ENCODE data around the gene TRIM2. TPM values are rescaled to one million over a fixed set of nuclear protein-coding genes. Genes with fewer than 3 reads are reported as not detected.

The TRIM2 gene
- polyA plus RNA-seq, 3 donors, result 0.50 to 0.96 (median 0.76) TPM

GRCh38 chr4:153260553-153261300 lies 56.5 kb downstream of the TRIM2 start:
- no peak for DNase-seq
- Mint-ChIP-seq H3K27ac (no peak overlapping the region), H3K36me3 (no peaks in the 10 kb centered on the region), H3K4me1 (no peaks in the 10 kb centered on the region), H3K9me3 (peaks cover 0 to 15% (median 11%) of the 10 kb centered on the region in 7 donors), H3K27me3 (ENCODE audit: low read depth in 3 of 3) (peaks cover 3 to 10% (median 7%) of the 10 kb centered on the region in 3 donors), H3K4me3 (no peak overlapping the region)
- WGBS (ENCODE audit: insufficient coverage), result 100% methylated on average over 1 of the region's 3 CpGs
- peaks cover 30 to 36% of the 10 kb centered on the region in 2 donors for H3K27me3 ChIP-seq (ENCODE audit: control insufficient read depth in 2 of 2, insufficient read depth in 2 of 2, low read length in 2 of 2)
- no peaks in the 10 kb centered on the region for H4K20me1 ChIP-seq (ENCODE audit: insufficient read depth, low read length)
- no peaks in the 10 kb centered on the region for H3K36me3 ChIP-seq (replicated peaks in 1 of 2; ENCODE audit: control insufficient read depth in 1 of 2, insufficient read depth in 2 of 2, low read length in 2 of 2)
- H3K9ac ChIP-seq (ENCODE audit: insufficient read depth, low read length, poor library complexity, severe bottlenecking), result no peak overlapping the region
- H3K4me1 ChIP-seq (ENCODE audit: control insufficient read depth in 1 of 2, insufficient read depth in 2 of 2, low read length in 2 of 2), result peaks cover 0 to 3% of the 10 kb centered on the region in 2 donors
- H3K4me2 ChIP-seq (replicated peaks; ENCODE audit: extremely low read depth, low read length, poor library complexity, severe bottlenecking), result no peak overlapping the region
- intact Hi-C loops (cut with micrococcal nuclease), result no loop called here
- no peak for TF ChIP-seq CTCF (IDR thresholded peaks at IDR 0.05)
- peaks cover 0 to 9% of the 10 kb centered on the region in 2 donors for H3K9me3 ChIP-seq (replicated peaks in 1 of 2; ENCODE audit: control insufficient read depth in 1 of 2, insufficient read depth in 1 of 2, low read length in 2 of 2)
- no peaks in the 10 kb centered on the region for H3K79me2 ChIP-seq (ENCODE audit: insufficient read depth, low read length)
- H2AFZ ChIP-seq (ENCODE audit: insufficient read depth, low read depth, low read length, poor library complexity, severe bottlenecking), result no peak overlapping the region
- no peak overlapping the region for H3K4me3 ChIP-seq (replicated peaks in 1 of 3; ENCODE audit: low read depth in 2 of 3, low read length in 3 of 3)
- no peak overlapping the region for H3K27ac ChIP-seq (ENCODE audit: low read depth in 1 of 2, low read length in 2 of 2)

GRCh38 chr4:153261461-153261860 lies 57.2 kb downstream of the TRIM2 start:
- no peaks in the 10 kb centered on the region for H4K20me1 ChIP-seq (ENCODE audit: insufficient read depth, low read length)
- intact Hi-C loops (cut with micrococcal nuclease), result no loop called here
- H3K36me3 ChIP-seq (replicated peaks in 1 of 2; ENCODE audit: control insufficient read depth in 1 of 2, insufficient read depth in 2 of 2, low read length in 2 of 2), result no peaks in the 10 kb centered on the region
- Mint-ChIP-seq H3K27ac (no peak overlapping the region), H3K4me1 (no peaks in the 10 kb centered on the region), H3K4me3 (no peak overlapping the region), H3K27me3 (ENCODE audit: low read depth in 3 of 3) (peaks cover 0 to 10% (median 3%) of the 10 kb centered on the region in 3 donors), H3K36me3 (no peaks in the 10 kb centered on the region), H3K9me3 (peaks cover 0 to 14% (median 11%) of the 10 kb centered on the region in 7 donors)
- no peak overlapping the region for H3K4me3 ChIP-seq (replicated peaks in 1 of 3; ENCODE audit: low read depth in 2 of 3, low read length in 3 of 3)
- no peak for TF ChIP-seq CTCF (IDR thresholded peaks at IDR 0.05)
- no CpG with 5 or more reads among the region's 2 CpGs for WGBS (ENCODE audit: insufficient coverage)
- no peak overlapping the region for H3K27ac ChIP-seq (ENCODE audit: low read depth in 1 of 2, low read length in 2 of 2)
- no peaks in the 10 kb centered on the region for H3K79me2 ChIP-seq (ENCODE audit: insufficient read depth, low read length)
- H3K27me3 ChIP-seq (ENCODE audit: control insufficient read depth in 2 of 2, insufficient read depth in 2 of 2, low read length in 2 of 2), result peaks cover 29 to 30% of the 10 kb centered on the region in 2 donors
- DNase-seq, result no peak
- peaks cover 0 to 9% of the 10 kb centered on the region in 2 donors for H3K9me3 ChIP-seq (replicated peaks in 1 of 2; ENCODE audit: control insufficient read depth in 1 of 2, insufficient read depth in 1 of 2, low read length in 2 of 2)
- H3K4me1 ChIP-seq (ENCODE audit: control insufficient read depth in 1 of 2, insufficient read depth in 2 of 2, low read length in 2 of 2), result peaks cover 0 to 3% of the 10 kb centered on the region in 2 donors
- H3K4me2 ChIP-seq (replicated peaks; ENCODE audit: extremely low read depth, low read length, poor library complexity, severe bottlenecking), result no peak overlapping the region
- no peak overlapping the region for H2AFZ ChIP-seq (ENCODE audit: insufficient read depth, low read depth, low read length, poor library complexity, severe bottlenecking)
- H3K9ac ChIP-seq (ENCODE audit: insufficient read depth, low read length, poor library complexity, severe bottlenecking), result no peak overlapping the region

Measured in CD14-positive monocyte (primary cell).